ENCODE results near the gene GNPNAT1.

Gene GNPNAT1

DNA sequence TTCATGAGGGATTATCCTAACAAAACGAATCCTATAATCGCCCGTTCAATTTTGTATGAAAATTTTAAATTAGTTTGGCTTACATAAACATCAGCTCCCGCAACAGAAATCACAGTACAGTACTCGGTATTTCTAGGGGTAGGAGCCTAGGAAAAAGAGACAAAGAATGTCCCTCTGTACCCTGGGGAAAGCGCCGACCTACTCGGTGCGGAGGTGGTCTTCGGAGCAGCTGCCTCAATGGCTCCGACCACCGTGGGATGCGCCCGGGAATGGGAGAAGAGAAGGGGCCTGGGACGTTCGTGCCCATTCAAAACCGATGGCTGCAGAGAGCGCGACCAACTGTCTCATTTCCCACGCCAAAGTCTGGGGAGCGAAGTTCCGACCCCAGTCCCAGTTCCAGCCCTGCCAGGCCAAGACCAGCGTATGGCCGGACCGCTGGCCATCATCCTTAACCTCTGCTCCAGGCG lies 618 bp downstream of the GNPNAT1 start:
- TF ChIP-seq, protein P1, sequence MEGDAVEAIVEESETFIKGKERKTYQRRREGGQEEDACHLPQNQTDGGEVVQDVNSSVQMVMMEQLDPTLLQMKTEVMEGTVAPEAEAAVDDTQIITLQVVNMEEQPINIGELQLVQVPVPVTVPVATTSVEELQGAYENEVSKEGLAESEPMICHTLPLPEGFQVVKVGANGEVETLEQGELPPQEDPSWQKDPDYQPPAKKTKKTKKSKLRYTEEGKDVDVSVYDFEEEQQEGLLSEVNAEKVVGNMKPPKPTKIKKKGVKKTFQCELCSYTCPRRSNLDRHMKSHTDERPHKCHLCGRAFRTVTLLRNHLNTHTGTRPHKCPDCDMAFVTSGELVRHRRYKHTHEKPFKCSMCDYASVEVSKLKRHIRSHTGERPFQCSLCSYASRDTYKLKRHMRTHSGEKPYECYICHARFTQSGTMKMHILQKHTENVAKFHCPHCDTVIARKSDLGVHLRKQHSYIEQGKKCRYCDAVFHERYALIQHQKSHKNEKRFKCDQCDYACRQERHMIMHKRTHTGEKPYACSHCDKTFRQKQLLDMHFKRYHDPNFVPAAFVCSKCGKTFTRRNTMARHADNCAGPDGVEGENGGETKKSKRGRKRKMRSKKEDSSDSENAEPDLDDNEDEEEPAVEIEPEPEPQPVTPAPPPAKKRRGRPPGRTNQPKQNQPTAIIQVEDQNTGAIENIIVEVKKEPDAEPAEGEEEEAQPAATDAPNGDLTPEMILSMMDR (conservative IDR thresholded peaks at IDR 0.05; ENCODE audit: low read depth, low read length) = no peak
- DNase-seq (ENCODE audit: low read depth) = no peak
- H3K4me3 ChIP-seq (ENCODE audit: low read length) = peak overlapping the region; percentile 76

GRCh38 chr14:52790011-52790755 lies 1.2 kb downstream of the GNPNAT1 start:
- no peak for DNase-seq (ENCODE audit: low read depth)
- TF ChIP-seq, protein P1 (conservative IDR thresholded peaks at IDR 0.05; ENCODE audit: low read depth, low read length) = no peak
- H3K4me3 ChIP-seq (ENCODE audit: low read length) = peak overlapping the region; percentile 76

DNA sequence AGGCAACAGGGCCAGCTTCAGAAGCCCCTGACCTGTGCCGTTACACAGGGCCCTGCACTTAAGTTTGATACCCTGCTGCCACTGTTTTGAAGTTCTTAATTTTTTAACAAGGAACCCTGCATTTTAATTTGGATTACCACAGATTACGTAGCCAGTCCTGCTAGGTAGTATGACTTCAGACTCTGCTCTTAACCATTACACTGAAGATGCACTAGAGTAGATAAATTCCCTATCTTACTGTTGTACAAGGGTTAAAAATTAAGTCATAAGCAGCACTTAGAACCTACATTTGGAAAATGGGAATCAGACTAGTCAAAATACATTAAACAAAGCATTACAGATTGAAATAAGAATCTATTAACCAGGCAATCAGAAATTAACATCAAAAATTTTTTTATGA lies 2.3 kb downstream of the GNPNAT1 start:
- DNase-seq (ENCODE audit: low read depth) = no peak
- TF ChIP-seq, protein P1 (conservative IDR thresholded peaks at IDR 0.05; ENCODE audit: low read depth, low read length) = no peak
- no peak overlapping the region for H3K4me3 ChIP-seq (ENCODE audit: low read length)

- TF ChIP-seq, protein P1 (conservative IDR thresholded peaks at IDR 0.05; ENCODE audit: low read depth, low read length) = no peak
Measured at GRCh38 chr14:52786887-52787286, 4.5 kb downstream of the GNPNAT1 start.

GRCh38 chr14:52783206-52783605 lies 8.2 kb downstream of the GNPNAT1 start:
- TF ChIP-seq, protein P1 (conservative IDR thresholded peaks at IDR 0.05; ENCODE audit: low read depth, low read length) = no peak
- DNase-seq (ENCODE audit: low read depth) = no peak
- no peak overlapping the region for H3K4me3 ChIP-seq (ENCODE audit: low read length)

More at GRCh38 chr14:52786887-52787286, 4.5 kb downstream of the GNPNAT1 start:
- H3K4me3 ChIP-seq (ENCODE audit: low read length) = no peak overlapping the region
- no peak for DNase-seq (ENCODE audit: low read depth)

GRCh38 chr14:52781629-52782028 lies 9.8 kb downstream of the GNPNAT1 start:
- no peak for DNase-seq (ENCODE audit: low read depth)
- no peak overlapping the region for H3K4me3 ChIP-seq (ENCODE audit: low read length)
- TF ChIP-seq, protein P1 (conservative IDR thresholded peaks at IDR 0.05; ENCODE audit: low read depth, low read length) = no peak

GRCh38 chr14:52780893-52781292 lies 10.5 kb downstream of the GNPNAT1 start:
- TF ChIP-seq, protein P1 (conservative IDR thresholded peaks at IDR 0.05; ENCODE audit: low read depth, low read length) = no peak
- no peak overlapping the region for H3K4me3 ChIP-seq (ENCODE audit: low read length)
- DNase-seq (ENCODE audit: low read depth) = no peak
